IPS-20b (cell line): Measurements from ENCODE around the gene PCDH1.

ENCODE experiments used
- H3K27ac ChIP-seq: one replicate; pipeline ENCODE4 v1.5.1; 2013; ENCODE audit warnings: low read length
- H3K27me3 ChIP-seq: 2 replicates; pipeline ENCODE4 v1.6.1; 2013; ENCODE audit warnings: mild to moderate bottlenecking, low read length, inconsistent platforms; ENCODE audit not compliant: insufficient read depth
- H3K36me3 ChIP-seq: 2 replicates; pipeline ENCODE4 v1.6.1; 2013; ENCODE audit warnings: low read depth, mild to moderate bottlenecking, inconsistent platforms, low read length, moderate library complexity; ENCODE audit not compliant: insufficient read depth
- H3K4me1 ChIP-seq: 2 replicates; pipeline ENCODE4 v1.6.1; 2013; ENCODE audit warnings: mild to moderate bottlenecking, control low read depth, inconsistent platforms, low read length, moderate library complexity; ENCODE audit not compliant: insufficient read depth
- H3K4me3 ChIP-seq: 2 replicates; pipeline ENCODE4 v1.5.1; 2013; ENCODE audit warnings: mild to moderate bottlenecking, low read length, inconsistent platforms
- H3K9ac ChIP-seq: 2 replicates; pipeline ENCODE4 v1.6.1; 2013; ENCODE audit warnings: low read depth, mild to moderate bottlenecking, inconsistent platforms, low read length, moderate library complexity
- H3K9me3 ChIP-seq: 2 replicates; pipeline ENCODE4 v1.6.1; 2013; ENCODE audit warnings: mild to moderate bottlenecking, low read depth, low read length, inconsistent platforms; ENCODE audit not compliant: insufficient read depth

PCDH1 gene

GRCh38 chr5:141914199-141914743 is 36.1 kb upstream of the PCDH1 start:
- peak overlapping the region; percentile 76 for H3K4me3 ChIP-seq
- no peak overlapping the region for H3K27ac ChIP-seq
- H3K36me3 ChIP-seq, result no peaks in the 10 kb centered on the region
- H3K9me3 ChIP-seq, result no peaks in the 10 kb centered on the region
- H3K9ac ChIP-seq, result peak overlapping the region; percentile 59; the same call in 1 of the 2 replicates
- H3K4me1 ChIP-seq, result peaks cover 7% of the 10 kb centered on the region; the same call in 1 of the 2 replicates
- peaks cover 39% of the 10 kb centered on the region for H3K27me3 ChIP-seq

- H3K9ac ChIP-seq, result peak overlapping the region; percentile 59; the same call in 1 of the 2 replicates
- H3K27me3 ChIP-seq, result peaks cover 39% of the 10 kb centered on the region
- H3K9me3 ChIP-seq, result no peaks in the 10 kb centered on the region
- peak overlapping the region; percentile 76 for H3K4me3 ChIP-seq
- H3K4me1 ChIP-seq, result peaks cover 7% of the 10 kb centered on the region; the same call in 1 of the 2 replicates
- H3K27ac ChIP-seq, result no peak overlapping the region
- no peaks in the 10 kb centered on the region for H3K36me3 ChIP-seq
These were observed 35.5 kb upstream of the PCDH1 start for GRCh38 chr5:141913560-141914198.

- H3K27me3 ChIP-seq, result peaks cover 32% of the 10 kb centered on the region
- H3K27ac ChIP-seq, result no peak overlapping the region
- no peak overlapping the region for H3K9ac ChIP-seq
- H3K4me1 ChIP-seq, result peaks cover 7% of the 10 kb centered on the region; the same call in 1 of the 2 replicates
- H3K36me3 ChIP-seq, result no peaks in the 10 kb centered on the region
- H3K9me3 ChIP-seq, result no peaks in the 10 kb centered on the region
- H3K4me3 ChIP-seq, result no peak overlapping the region
These were observed 32.1 kb upstream of the PCDH1 start for GRCh38 chr5:141910271-141910673.

GRCh38 chr5:141909212-141909611 is 31.0 kb upstream of the PCDH1 start:
- H3K4me1 ChIP-seq, result peaks cover 7% of the 10 kb centered on the region; the same call in 1 of the 2 replicates
- H3K9ac ChIP-seq, result no peak overlapping the region
- H3K27me3 ChIP-seq, result peaks cover 21% of the 10 kb centered on the region
- no peaks in the 10 kb centered on the region for H3K36me3 ChIP-seq
- H3K27ac ChIP-seq, result no peak overlapping the region
- no peak overlapping the region for H3K4me3 ChIP-seq
- H3K9me3 ChIP-seq, result no peaks in the 10 kb centered on the region

GRCh38 chr5:141908796-141909195 is 30.6 kb upstream of the PCDH1 start:
- Histone ChIP-seq H3K4me3 (no peak overlapping the region), H3K36me3 (no peaks in the 10 kb centered on the region), H3K9ac (no peak overlapping the region), H3K27ac (no peak overlapping the region), H3K9me3 (no peaks in the 10 kb centered on the region), H3K27me3 (peaks cover 17% of the 10 kb centered on the region), H3K4me1 (peaks cover 5% of the 10 kb centered on the region; the same call in 1 of the 2 replicates)

- H3K4me1 ChIP-seq, result no peaks in the 10 kb centered on the region
- no peaks in the 10 kb centered on the region for H3K27me3 ChIP-seq
- no peaks in the 10 kb centered on the region for H3K9me3 ChIP-seq
- no peak overlapping the region for H3K9ac ChIP-seq
- H3K27ac ChIP-seq, result no peak overlapping the region
- no peaks in the 10 kb centered on the region for H3K36me3 ChIP-seq
- no peak overlapping the region for H3K4me3 ChIP-seq
These were observed 28.8 kb upstream of the PCDH1 start for GRCh38 chr5:141906972-141907371.

GRCh38 chr5:141906517-141906916 is 28.3 kb upstream of the PCDH1 start:
- H3K27me3 ChIP-seq, result no peaks in the 10 kb centered on the region
- H3K36me3 ChIP-seq, result no peaks in the 10 kb centered on the region
- H3K9ac ChIP-seq, result no peak overlapping the region
- no peak overlapping the region for H3K27ac ChIP-seq
- no peaks in the 10 kb centered on the region for H3K4me1 ChIP-seq
- no peak overlapping the region for H3K4me3 ChIP-seq
- H3K9me3 ChIP-seq, result no peaks in the 10 kb centered on the region

GRCh38 chr5:141904551-141904950 is 26.3 kb upstream of the PCDH1 start:
- Histone ChIP-seq H3K9ac (no peak overlapping the region), H3K27ac (no peak overlapping the region), H3K4me1 (no peaks in the 10 kb centered on the region), H3K27me3 (no peaks in the 10 kb centered on the region), H3K36me3 (no peaks in the 10 kb centered on the region), H3K9me3 (no peaks in the 10 kb centered on the region), H3K4me3 (no peak overlapping the region)

GRCh38 chr5:141903261-141903660 is 25.1 kb upstream of the PCDH1 start:
- Histone ChIP-seq H3K36me3 (no peaks in the 10 kb centered on the region), H3K27ac (no peak overlapping the region), H3K4me3 (no peak overlapping the region), H3K9me3 (no peaks in the 10 kb centered on the region), H3K9ac (no peak overlapping the region), H3K4me1 (no peaks in the 10 kb centered on the region), H3K27me3 (no peaks in the 10 kb centered on the region)

- H3K4me3 ChIP-seq, result no peak overlapping the region
- H3K9me3 ChIP-seq, result no peaks in the 10 kb centered on the region
- H3K4me1 ChIP-seq, result no peaks in the 10 kb centered on the region
- H3K27ac ChIP-seq, result no peak overlapping the region
- H3K36me3 ChIP-seq, result no peaks in the 10 kb centered on the region
- H3K9ac ChIP-seq, result no peak overlapping the region
- H3K27me3 ChIP-seq, result no peaks in the 10 kb centered on the region
These were observed 24.0 kb upstream of the PCDH1 start for GRCh38 chr5:141902015-141902814.

GRCh38 chr5:141898448-141899049 is 20.3 kb upstream of the PCDH1 start:
- Histone ChIP-seq H3K9ac (no peak overlapping the region), H3K4me1 (no peaks in the 10 kb centered on the region), H3K36me3 (no peaks in the 10 kb centered on the region), H3K9me3 (no peaks in the 10 kb centered on the region), H3K27ac (no peak overlapping the region), H3K27me3 (no peaks in the 10 kb centered on the region), H3K4me3 (no peak overlapping the region)
